Liver (tissue), 9 donors: ENCODE measurements around the gene BTNL9. TPM values are rescaled to one million over a fixed set of nuclear protein-coding genes. Genes with fewer than 3 reads are reported as not detected.

ENCODE experiments used
- DNase-seq: peaks from one replicate; pipeline ENCODE4 v3.0.0-alpha.2; 2017; ENCODE audit warnings: low spot score
- H3K27ac ChIP-seq, 2 donors: one replicate each; pipeline ENCODE4 v1.7.0; 2013; ENCODE audit warnings: inconsistent platforms in 2 of 2, low read length in 2 of 2, control low read depth in 1 of 2, low read depth in 1 of 2, mild to moderate bottlenecking in 1 of 2
- H3K27me3 ChIP-seq, 4 donors: one replicate each; pipeline versions ENCODE4 v1.6.1 to v1.7.0; 2013; ENCODE audit warnings: low read length in 3 of 4, inconsistent platforms in 1 of 4, mild to moderate bottlenecking in 1 of 4, moderate library complexity in 1 of 4; ENCODE audit not compliant: control insufficient read depth in 4 of 4, insufficient read depth in 4 of 4
- H3K36me3 ChIP-seq, 4 donors: one replicate each; pipeline versions ENCODE4 v1.6.1 to v1.7.0; 2013; ENCODE audit warnings: low read length in 3 of 4, mild to moderate bottlenecking in 3 of 4, low read depth in 1 of 4, moderate library complexity in 1 of 4; ENCODE audit not compliant: control insufficient read depth in 4 of 4, insufficient read depth in 3 of 4
- H3K4me1 ChIP-seq, 4 donors: one replicate each; pipeline versions ENCODE4 v1.6.1 to v1.7.0; 2013; ENCODE audit warnings: low read length in 3 of 4, mild to moderate bottlenecking in 3 of 4, moderate library complexity in 1 of 4; ENCODE audit not compliant: control insufficient read depth in 4 of 4, insufficient read depth in 4 of 4
- H3K4me3 ChIP-seq, 3 donors: one replicate each; pipeline versions ENCODE4 v1.6.1 to v1.7.0; 2013; ENCODE audit warnings: low read length in 3 of 3, control low read depth in 1 of 3, low read depth in 1 of 3, mild to moderate bottlenecking in 1 of 3
- H3K9ac ChIP-seq, 2 donors: one replicate each; pipeline ENCODE4 v1.7.0; 2013; ENCODE audit warnings: low read length in 2 of 2, mild to moderate bottlenecking in 2 of 2, moderate library complexity in 2 of 2, control low read depth in 1 of 2, low read depth in 1 of 2
- H3K9me3 ChIP-seq, 4 donors: one replicate each; pipeline versions ENCODE4 v1.6.1 to v1.7.0; 2013; ENCODE audit warnings: low read length in 3 of 4; ENCODE audit not compliant: control insufficient read depth in 4 of 4
- ATF3 ChIP-seq: IDR thresholded peaks from 2 replicates; pipeline ENCODE4 v1.6.1; 2016; ENCODE audit warnings: antibody characterized with exemption
- CTCF ChIP-seq: fragments of 150-350 bp; IDR thresholded peaks from 2 replicates; pipeline ENCODE4 v1.5.1; 2017; ENCODE audit warnings: improper control_type of control experiment, low read depth, low read length; ENCODE audit not compliant: missing input control
- EGR1 ChIP-seq, 2 donors: IDR thresholded peaks; 2 replicates each; pipeline ENCODE4 v1.6.1; 2016 to 2018; ENCODE audit warnings: antibody characterized with exemption in 2 of 2, low read depth in 2 of 2
- FOXA1 ChIP-seq: IDR thresholded peaks from 2 replicates; pipeline ENCODE4 v1.6.1; 2016; ENCODE audit warnings: antibody characterized with exemption
- FOXA2 ChIP-seq: IDR thresholded peaks from 2 replicates; pipeline ENCODE4 v1.6.1; 2016; ENCODE audit warnings: antibody characterized with exemption
- GABPA ChIP-seq, 2 donors: IDR thresholded peaks in 1 of 2; conservative IDR thresholded peaks in 1 of 2; 2 replicates each; pipeline ENCODE4 v1.6.1; 2016; ENCODE audit warnings: antibody characterized with exemption in 2 of 2, mild to moderate bottlenecking in 1 of 2, moderate library complexity in 1 of 2
- HNF4A ChIP-seq, 2 donors: conservative IDR thresholded peaks; 2 replicates each; pipeline ENCODE4 v1.6.1; 2016; ENCODE audit warnings: antibody characterized with exemption in 2 of 2, mild to moderate bottlenecking in 2 of 2
- HNF4G ChIP-seq: IDR thresholded peaks from 2 replicates; pipeline ENCODE4 v1.6.1; 2016; ENCODE audit warnings: antibody characterized with exemption
- JUND ChIP-seq, 2 donors: IDR thresholded peaks; 2 replicates each; pipeline ENCODE4 v1.6.1; 2016; ENCODE audit warnings: antibody characterized with exemption in 2 of 2
- MAX ChIP-seq: IDR thresholded peaks from 2 replicates; pipeline ENCODE4 v1.6.1; 2016; ENCODE audit warnings: antibody characterized with exemption
- NR2F2 ChIP-seq: IDR thresholded peaks from 2 replicates; pipeline ENCODE4 v1.6.1; 2016; ENCODE audit warnings: antibody characterized with exemption
- RAD21 ChIP-seq, 2 donors: IDR thresholded peaks; 2 replicates each; pipeline ENCODE4 v1.6.1; 2016; ENCODE audit warnings: antibody characterized with exemption in 2 of 2, mild to moderate bottlenecking in 2 of 2
- REST ChIP-seq: IDR thresholded peaks from 2 replicates; pipeline ENCODE4 v1.6.1; 2016; ENCODE audit warnings: antibody characterized with exemption, mild to moderate bottlenecking
- RXRA ChIP-seq, 2 donors: IDR thresholded peaks; 2 replicates each; pipeline ENCODE4 v1.6.1; 2017 to 2018; ENCODE audit warnings: antibody characterized with exemption in 2 of 2, mild to moderate bottlenecking in 1 of 2
- SP1 ChIP-seq: IDR thresholded peaks from 2 replicates; pipeline ENCODE4 v1.6.1; 2018; ENCODE audit warnings: antibody characterized with exemption, mild to moderate bottlenecking
- TAF1 ChIP-seq: conservative IDR thresholded peaks from 2 replicates; pipeline ENCODE4 v1.6.1; 2016; ENCODE audit warnings: antibody characterized with exemption, mild to moderate bottlenecking
- YY1 ChIP-seq: IDR thresholded peaks from 2 replicates; pipeline ENCODE4 v1.6.1; 2016; ENCODE audit warnings: antibody characterized with exemption, mild to moderate bottlenecking
- WGBS: extraction: QIAGEN DNeasy Blood & Tissue Kit; methylation state at CpG from one replicate; pipeline ENCODE4 v1.1.7; 2013; 5-methylcytosine and 5-hydroxymethylcytosine counted together
- polyA plus RNA-seq, 2 donors: library from polyadenylated mRNA; stranded (reverse) in 1 of 2; unstranded in 1 of 2; fragments of 200-250 nt in 1 of 2; fragments of >200 nt in 1 of 2; fragmentation: Nextera tagmentation in 1 of 2; extraction: Ambion mirVana in 1 of 2; gene quantifications; one replicate each; pipeline versions ENCODE4 v1.2.1 to v1.2.3, GENCODE V29; 2013 to 2015
- total RNA-seq, 2 donors: library from RNA; depleted of rRNA; stranded (reverse); fragments of >200 nt; gene quantifications; one replicate each; pipeline ENCODE4 v1.2.3, GENCODE V29; 2014
- TF ChIP-seq, protein P1 (sequence below): IDR thresholded peaks from 2 replicates; pipeline ENCODE4 v1.6.1; 2016; ENCODE audit warnings: antibody characterized with exemption
- donor health status: healthy.
- donor health status: healthy.
- donor health status: healthy.
- donor health status: healthy.
- donor health status: healthy.

Gene BTNL9
- 10 to 100 TPM in 1 of 2 donors, 1 to 10 TPM in 1; 1.4 to 12.0 TPM for total RNA-seq
- polyA plus RNA-seq, result 1 to 10 TPM; 4.6 to 4.8 TPM

DNA sequence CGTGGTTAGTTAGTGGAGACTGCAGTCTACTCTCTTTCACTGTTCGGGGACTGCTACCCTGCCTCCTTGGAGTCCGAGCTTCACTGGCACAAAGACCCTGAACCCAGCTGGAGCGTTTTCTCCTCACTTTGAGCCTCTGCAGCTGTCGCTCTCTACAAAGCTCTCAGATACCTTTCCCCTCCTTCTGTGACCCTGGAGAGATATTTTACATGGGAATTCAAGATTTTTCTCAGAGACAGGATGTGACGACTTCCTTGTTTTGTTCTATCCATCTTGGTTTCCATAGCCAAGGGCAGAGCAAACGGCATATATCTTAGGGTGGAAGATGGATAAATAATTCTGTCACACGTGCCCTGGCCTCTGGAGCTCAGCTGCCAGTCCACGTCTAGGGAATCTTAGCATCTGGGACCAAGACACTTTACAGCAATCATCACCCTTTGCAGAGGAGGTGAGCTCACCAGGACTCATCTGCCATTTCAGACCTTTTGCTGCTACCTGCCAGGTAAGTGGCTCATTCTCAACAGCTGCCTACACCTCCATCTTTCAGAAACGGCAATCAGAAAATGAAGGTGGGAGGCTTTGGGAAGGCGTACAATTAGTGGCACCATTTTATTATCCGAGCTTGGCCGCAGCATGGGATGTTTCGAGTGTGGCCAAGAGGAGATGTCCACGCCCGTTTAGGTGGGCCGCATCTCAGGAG, at the start of gene BTNL9:
BTNL9 (plus strand) TSS at position 336 of the 700 bp plus-strand sequence. CDS start 5,224 bp downstream, outside the sequence.
- H3K4me1 ChIP-seq, result no peaks in the 10 kb centered on the region
- no peak within 1 kb of the TSS for H3K27ac ChIP-seq
- TF ChIP-seq, protein P1, sequence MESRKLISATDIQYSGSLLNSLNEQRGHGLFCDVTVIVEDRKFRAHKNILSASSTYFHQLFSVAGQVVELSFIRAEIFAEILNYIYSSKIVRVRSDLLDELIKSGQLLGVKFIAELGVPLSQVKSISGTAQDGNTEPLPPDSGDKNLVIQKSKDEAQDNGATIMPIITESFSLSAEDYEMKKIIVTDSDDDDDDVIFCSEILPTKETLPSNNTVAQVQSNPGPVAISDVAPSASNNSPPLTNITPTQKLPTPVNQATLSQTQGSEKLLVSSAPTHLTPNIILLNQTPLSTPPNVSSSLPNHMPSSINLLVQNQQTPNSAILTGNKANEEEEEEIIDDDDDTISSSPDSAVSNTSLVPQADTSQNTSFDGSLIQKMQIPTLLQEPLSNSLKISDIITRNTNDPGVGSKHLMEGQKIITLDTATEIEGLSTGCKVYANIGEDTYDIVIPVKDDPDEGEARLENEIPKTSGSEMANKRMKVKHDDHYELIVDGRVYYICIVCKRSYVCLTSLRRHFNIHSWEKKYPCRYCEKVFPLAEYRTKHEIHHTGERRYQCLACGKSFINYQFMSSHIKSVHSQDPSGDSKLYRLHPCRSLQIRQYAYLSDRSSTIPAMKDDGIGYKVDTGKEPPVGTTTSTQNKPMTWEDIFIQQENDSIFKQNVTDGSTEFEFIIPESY, result no peak
- TF ChIP-seq FOXA2, result no peak
- no peak for TF ChIP-seq GABPA (IDR thresholded peaks at IDR 0.05 in 1 of 2, conservative IDR thresholded peaks at IDR 0.05 in 1 of 2)
- peak; percentile 29 for TF ChIP-seq NR2F2
- TF ChIP-seq RAD21 (IDR thresholded peaks at IDR 0.05), result no peak
- TF ChIP-seq ATF3, result no peak
- peak; percentile 28 for TF ChIP-seq SP1
- no peak for TF ChIP-seq YY1
- no peak for TF ChIP-seq FOXA1
- no peaks in the 10 kb centered on the region for H3K9me3 ChIP-seq
- H3K36me3 ChIP-seq, result no peaks in the 10 kb centered on the region
- 54% methylated on average over 17 of the region's 17 CpGs for WGBS
- H3K4me3 ChIP-seq, result peak within 1 kb of the TSS in 1 of 3 donors; percentile 10
- no peaks in the 10 kb centered on the region for H3K27me3 ChIP-seq
- H3K9ac ChIP-seq, result no peak within 1 kb of the TSS
- DNase-seq, result no peak

- Histone ChIP-seq H3K27ac (no peak overlapping the region), H3K27me3 (peaks cover 0 to 9% (median 0%) of the 10 kb centered on the region in 4 donors)
Observed at GRCh38 chr5:180990882-180991242, 49.2 kb upstream of the BTNL9 start.

More at GRCh38 chr5:180990882-180991242, 49.2 kb upstream of the BTNL9 start:
- no peaks in the 10 kb centered on the region for H3K4me1 ChIP-seq
- H3K9ac ChIP-seq, result no peak overlapping the region
- TF ChIP-seq SP1, result no peak
- no peak for TF ChIP-seq HNF4G
- no peak for TF ChIP-seq CTCF
- TF ChIP-seq FOXA1, result no peak
- TF ChIP-seq RXRA (IDR thresholded peaks at IDR 0.05), result no peak
- TF ChIP-seq MAX, result no peak
- no peak for TF ChIP-seq ATF3
- TF ChIP-seq RAD21 (IDR thresholded peaks at IDR 0.05), result no peak
- TF ChIP-seq GABPA (IDR thresholded peaks at IDR 0.05 in 1 of 2, conservative IDR thresholded peaks at IDR 0.05 in 1 of 2), result no peak
- TF ChIP-seq REST, result no peak
- TF ChIP-seq, protein P1, result no peak
- TF ChIP-seq JUND (IDR thresholded peaks at IDR 0.05), result no peak
- no peak for TF ChIP-seq EGR1 (IDR thresholded peaks at IDR 0.05; ENCODE audit: low read depth in 2 of 2)
- no peak for TF ChIP-seq NR2F2
- TF ChIP-seq FOXA2, result no peak
- TF ChIP-seq HNF4A (conservative IDR thresholded peaks at IDR 0.05), result no peak
- no peak for TF ChIP-seq TAF1
- TF ChIP-seq YY1, result no peak
- no peak for DNase-seq
- no peaks in the 10 kb centered on the region for H3K36me3 ChIP-seq
- WGBS, result 70% methylated on average over 5 of the region's 5 CpGs
- no peak overlapping the region for H3K4me3 ChIP-seq
- peaks cover 0 to 5% (median 0%) of the 10 kb centered on the region in 4 donors for H3K9me3 ChIP-seq
